Inflammatory macrophage treated with lipopolysaccharide for 1 hour (primary cell): ENCODE results near the gene KCNJ1.

Experiments used
- DNase-seq, 2 donors: peaks; one replicate each; pipeline ENCODE4 v3.0.0-alpha.2; 2020 to 2022

Gene KCNJ1

GRCh38 chr11:128846985-128847384 is 20.1 kb downstream of the KCNJ1 start:
- no peak for DNase-seq

GRCh38 chr11:128845334-128845780 is 21.7 kb downstream of the KCNJ1 start:
- DNase-seq, result no peak

GRCh38 chr11:128843198-128843785 is 23.8 kb downstream of the KCNJ1 start:
- DNase-seq, result no peak

- no peak for DNase-seq
These were observed 25.5 kb downstream of the KCNJ1 start for GRCh38 chr11:128841461-128842072.

- DNase-seq, result no peak
These were observed 26.3 kb downstream of the KCNJ1 start for GRCh38 chr11:128840783-128841182.

- no peak for DNase-seq
These were observed 27.0 kb downstream of the KCNJ1 start for GRCh38 chr11:128840137-128840536.

- DNase-seq, result no peak
These were observed 28.0 kb downstream of the KCNJ1 start for GRCh38 chr11:128839081-128839480.

GRCh38 chr11:128837627-128838026 is 29.5 kb downstream of the KCNJ1 start:
- peak in 1 of 2 donors; percentile 12 for DNase-seq

GRCh38 chr11:128835741-128836430 is 31.2 kb downstream of the KCNJ1 start:
- peak; percentile 20 to 30 for DNase-seq

GRCh38 chr11:128834157-128834556 is 32.9 kb downstream of the KCNJ1 start:
- peak in 1 of 2 donors; percentile 12 for DNase-seq

- DNase-seq, result no peak
These were observed 35.0 kb downstream of the KCNJ1 start for GRCh38 chr11:128832121-128832497.

GRCh38 chr11:128831174-128832120 is 35.6 kb downstream of the KCNJ1 start:
- peak; percentile 72 to 93 for DNase-seq

- no peak for DNase-seq
These were observed 36.6 kb downstream of the KCNJ1 start for GRCh38 chr11:128830290-128831173.

- DNase-seq, result no peak
These were observed 38.7 kb downstream of the KCNJ1 start for GRCh38 chr11:128828350-128828749.

- DNase-seq, result peak; percentile 14 to 37
These were observed 39.8 kb downstream of the KCNJ1 start for GRCh38 chr11:128827191-128827893.

- no peak for DNase-seq
These were observed 41.9 kb downstream of the KCNJ1 start for GRCh38 chr11:128825050-128825784.

GRCh38 chr11:128824191-128825049 is 42.7 kb downstream of the KCNJ1 start:
- DNase-seq, result no peak

- DNase-seq, result no peak
These were observed 43.3 kb downstream of the KCNJ1 start for GRCh38 chr11:128823753-128824152.

GRCh38 chr11:128822130-128822529 is 45.0 kb downstream of the KCNJ1 start:
- DNase-seq, result no peak

- no peak for DNase-seq
These were observed 45.5 kb downstream of the KCNJ1 start for GRCh38 chr11:128821556-128821955.
